Naive thymus-derived CD4-positive, alpha-beta T cell (primary cell): ENCODE results near the gene ITIH6. TPM values are rescaled to one million over a fixed set of nuclear protein-coding genes. Genes with fewer than 3 reads are reported as not detected.

Experiments used
- ATAC-seq: fragments of 150-1000 bp; cut with Tn5 transposase; 2 replicates; pipeline ENCODE4 v1.10.0; 2021; ENCODE audit warnings: mild to moderate bottlenecking, moderate library complexity
- CTCF ChIA-PET: fragments of 350-600 bp; sonication (Branson Sonifier 250); formaldehyde crosslinking; loops from one replicate; lab custom pipeline; 2021; ENCODE audit warnings: antibody characterized with exemption; lab: Charles Lee
- POLR2A ChIA-PET: fragments of 350-600 bp; sonication (Branson Sonifier 250); formaldehyde crosslinking; loops from one replicate; lab custom pipeline; 2021; ENCODE audit warnings: antibody characterized with exemption, inconsistent platforms; lab: Charles Lee
- DNase-seq, 9 donors: peaks; one replicate each; pipeline versions ENCODE4 v3.0.0 to v3.0.0-alpha.2; 2020 to 2022; ENCODE audit warnings: mixed read lengths in 1 of 9
- H3K27ac ChIP-seq: one replicate; pipeline ENCODE4 v1.7.0; 2013; ENCODE audit warnings: mild to moderate bottlenecking, low read depth, low read length, moderate library complexity
- H3K27me3 ChIP-seq, 2 donors: one replicate each; pipeline ENCODE4 v1.7.0; 2013; ENCODE audit warnings: low read length in 2 of 2, mild to moderate bottlenecking in 2 of 2, moderate library complexity in 2 of 2; ENCODE audit not compliant: control insufficient read depth in 2 of 2, insufficient read depth in 2 of 2
- H3K36me3 ChIP-seq, 3 experiments: 1 replicate in 2 of 3; 2 replicates in 1 of 3; pipeline ENCODE4 v1.7.0; 2013; ENCODE audit warnings: low read length in 3 of 3, mild to moderate bottlenecking in 3 of 3, moderate library complexity in 1 of 3; ENCODE audit not compliant: insufficient read depth in 3 of 3, control insufficient read depth in 2 of 3
- H3K4me1 ChIP-seq, 2 donors: one replicate each; pipeline ENCODE4 v1.7.0; 2013; ENCODE audit warnings: low read length in 2 of 2, mild to moderate bottlenecking in 2 of 2, moderate library complexity in 1 of 2; ENCODE audit not compliant: control insufficient read depth in 2 of 2, insufficient read depth in 2 of 2
- H3K4me3 ChIP-seq: 2 replicates; pipeline ENCODE4 v1.7.0; 2013; ENCODE audit warnings: mild to moderate bottlenecking, low read length
- H3K9me3 ChIP-seq, 3 experiments: 1 replicate in 2 of 3; 2 replicates in 1 of 3; pipeline ENCODE4 v1.7.0; 2013; ENCODE audit warnings: low read length in 3 of 3; ENCODE audit not compliant: control insufficient read depth in 2 of 3
- H3K27ac Mint-ChIP-seq, 9 donors: one replicate each; pipeline ENCODE4 v1.8.0; 2020 to 2022; ENCODE audit warnings: mixed read lengths in 9 of 9, mild to moderate bottlenecking in 8 of 9, moderate library complexity in 5 of 9, inconsistent platforms in 2 of 9
- H3K27me3 Mint-ChIP-seq, 5 donors: one replicate each; pipeline ENCODE4 v1.8.0; 2021 to 2022; ENCODE audit warnings: mixed read lengths in 5 of 5, mild to moderate bottlenecking in 1 of 5
- H3K36me3 Mint-ChIP-seq, 5 donors: one replicate each; pipeline ENCODE4 v1.8.0; 2020 to 2022; ENCODE audit warnings: mixed read lengths in 5 of 5, mild to moderate bottlenecking in 3 of 5, inconsistent platforms in 1 of 5
- H3K4me1 Mint-ChIP-seq, 7 donors: one replicate each; pipeline ENCODE4 v1.8.0; 2020 to 2022; ENCODE audit warnings: mixed read lengths in 7 of 7, mild to moderate bottlenecking in 3 of 7, inconsistent platforms in 1 of 7
- H3K4me3 Mint-ChIP-seq, 10 donors: one replicate each; pipeline ENCODE4 v1.8.0; 2020 to 2022; ENCODE audit warnings: mild to moderate bottlenecking in 10 of 10, mixed read lengths in 10 of 10, moderate library complexity in 6 of 10, inconsistent platforms in 2 of 10
- H3K9me3 Mint-ChIP-seq, 11 donors: one replicate each; pipeline ENCODE4 v1.8.0; 2020 to 2022; ENCODE audit warnings: mixed read lengths in 11 of 11, mild to moderate bottlenecking in 4 of 11, inconsistent platforms in 1 of 11, moderate library complexity in 1 of 11
- intact Hi-C, 2 donors: fragments of 100-400 bp; cut with micrococcal nuclease; formaldehyde crosslinking; loops; one replicate each; pipeline ENCODE4 v1.15.1; 2023
- polyA plus RNA-seq, 2 donors: library from polyadenylated mRNA; unstranded; fragments of 300-500 nt; fragmentation: Illumina TruSeq; gene quantifications; one replicate each; pipeline ENCODE4 v1.2.3, GENCODE V29; 2021
- total RNA-seq, 6 experiments: library from RNA in 5 of 6; stranded (reverse) in 5 of 6; gene quantifications; 1 replicate in 5 of 6; 2 replicates in 1 of 6; pipeline ENCODE4 v1.2.3 and lab custom pipeline; 2021 to 2026

The ITIH6 gene
- total and polyA plus RNA-seq, 7 experiments from 2014 or later = not detected

DNA sequence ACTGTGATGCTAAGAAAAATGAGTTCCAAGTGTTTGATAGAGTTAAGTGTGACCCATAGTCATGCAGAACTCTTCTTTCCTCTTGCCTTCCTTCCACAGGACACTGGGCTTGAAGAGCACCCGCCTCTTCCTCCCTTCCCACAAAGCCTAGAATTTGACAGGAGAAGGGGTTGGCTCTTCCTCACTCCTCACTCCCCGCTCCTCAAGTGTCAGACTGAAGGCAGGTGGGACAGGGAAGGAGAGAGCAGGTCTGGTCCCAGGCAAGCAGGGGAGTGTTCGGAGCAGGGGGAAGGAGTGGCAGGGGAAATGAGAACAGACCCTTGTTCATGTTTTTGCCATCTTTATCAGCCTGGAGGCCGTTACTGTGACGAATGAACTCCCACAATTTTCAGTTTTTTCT lies 20.2 kb upstream of the ITIH6 start:
- Mint-ChIP-seq H3K27ac (no peak overlapping the region), H3K4me1 (peaks cover 0 to 6% (median 5%) of the 10 kb centered on the region in 7 donors), H3K9me3 (peaks cover 0 to 2% (median 0%) of the 10 kb centered on the region in 11 donors), H3K36me3 (peaks cover 5 to 16% (median 9%) of the 10 kb centered on the region in 5 donors), H3K27me3 (no peaks in the 10 kb centered on the region), H3K4me3 (no peak overlapping the region)
- no peaks in the 10 kb centered on the region for H3K27me3 ChIP-seq
- H3K27ac ChIP-seq = no peak overlapping the region
- POLR2A ChIA-PET = no interaction called here
- H3K36me3 ChIP-seq = peaks cover 0 to 28% (median 0%) of the 10 kb centered on the region in 3 experiments
- no peak overlapping the region for H3K4me3 ChIP-seq
- intact Hi-C loops = no loop called here
- ATAC-seq (no peak), DNase-seq (no peak)
- CTCF ChIA-PET = interaction anchor here (0.6 kb wide), 1 partner anchor 248 kb away, joined by 4 read pairs; no protein-coding TSS in a partner anchor
- H3K9me3 ChIP-seq = no peaks in the 10 kb centered on the region
- H3K4me1 ChIP-seq = no peaks in the 10 kb centered on the region

DNA sequence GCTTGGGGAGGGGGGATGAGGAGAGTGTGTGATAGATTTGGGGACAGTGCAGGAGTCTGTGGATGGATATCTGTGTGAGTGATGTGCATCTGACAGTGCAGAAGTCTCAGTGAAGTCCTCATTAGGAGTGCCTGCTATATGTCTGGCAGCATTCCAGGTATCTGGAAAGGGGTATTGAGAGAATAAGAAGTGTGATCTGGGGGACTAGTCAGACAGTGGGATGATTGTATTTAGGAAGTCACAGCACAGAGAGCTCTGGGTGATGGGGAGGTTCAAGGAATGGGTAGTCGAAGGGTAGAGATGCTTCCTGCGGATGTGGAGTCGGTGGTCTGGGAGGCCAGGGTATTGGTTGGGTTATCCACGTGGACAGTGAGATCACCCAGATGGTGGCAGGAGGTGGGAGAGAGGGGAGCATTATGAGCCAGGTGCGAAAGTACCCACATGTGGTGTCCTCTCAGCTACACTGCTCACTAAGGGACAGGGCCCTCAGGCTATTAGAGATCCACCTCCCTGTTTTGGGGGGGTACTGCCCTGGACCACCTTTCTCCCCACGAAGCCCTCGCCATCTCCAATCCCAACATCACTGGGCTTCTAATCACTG lies 19.3 kb upstream of the ITIH6 start:
- Histone ChIP-seq H3K4me1 (no peaks in the 10 kb centered on the region), H3K27me3 (no peaks in the 10 kb centered on the region), H3K4me3 (no peak overlapping the region), H3K36me3 (peaks cover 0 to 37% (median 0%) of the 10 kb centered on the region in 3 experiments), H3K9me3 (no peaks in the 10 kb centered on the region), H3K27ac (no peak overlapping the region)
- H3K27ac Mint-ChIP-seq = peak overlapping the region in 2 of 9 donors; percentile 43 to 79
- ChIA-PET CTCF (no interaction called here), POLR2A (no interaction called here)
- peaks cover 5 to 19% (median 9%) of the 10 kb centered on the region in 5 donors for H3K36me3 Mint-ChIP-seq
- H3K4me3 Mint-ChIP-seq = peak overlapping the region in 1 of 10 donors; percentile 3
- DNase-seq (no peak), ATAC-seq (no peak)
- intact Hi-C loops = no loop called here
- H3K27me3 Mint-ChIP-seq = no peaks in the 10 kb centered on the region
- H3K4me1 Mint-ChIP-seq = peaks cover 0 to 6% (median 5%) of the 10 kb centered on the region in 7 donors
- peaks cover 0 to 2% (median 0%) of the 10 kb centered on the region in 11 donors for H3K9me3 Mint-ChIP-seq

DNA sequence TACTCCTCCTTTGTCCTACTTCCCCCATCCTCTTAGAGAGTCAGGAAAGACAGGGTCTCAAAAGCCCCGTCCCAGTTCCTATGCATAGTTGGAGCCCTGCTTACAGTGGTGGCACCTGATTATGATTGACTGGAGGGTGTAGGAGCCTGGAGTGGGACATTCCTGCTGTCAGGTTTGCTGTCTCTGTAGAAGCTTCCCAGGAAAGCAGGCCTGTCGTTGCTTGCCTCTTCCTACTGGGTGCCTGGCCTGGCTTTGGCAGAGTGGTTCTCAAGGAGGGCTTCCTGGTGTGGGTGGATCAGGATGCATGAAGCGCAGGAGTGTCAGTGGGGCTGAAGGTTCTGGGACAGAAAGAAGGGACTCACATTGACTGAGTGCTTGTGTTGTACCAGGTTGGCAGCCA lies 14.3 kb upstream of the ITIH6 start:
- peaks cover 5 to 25% (median 15%) of the 10 kb centered on the region in 7 donors for H3K4me1 Mint-ChIP-seq
- H3K27me3 Mint-ChIP-seq = peaks cover 0 to 8% (median 0%) of the 10 kb centered on the region in 5 donors
- no peak overlapping the region for H3K4me3 Mint-ChIP-seq
- DNase-seq (no peak), ATAC-seq (no peak)
- Histone ChIP-seq H3K36me3 (peaks cover 0 to 58% (median 8%) of the 10 kb centered on the region in 3 experiments), H3K9me3 (no peaks in the 10 kb centered on the region), H3K27me3 (no peaks in the 10 kb centered on the region), H3K4me3 (no peak overlapping the region), H3K4me1 (no peaks in the 10 kb centered on the region), H3K27ac (no peak overlapping the region)
- H3K36me3 Mint-ChIP-seq = peaks cover 11 to 31% (median 16%) of the 10 kb centered on the region in 5 donors
- H3K9me3 Mint-ChIP-seq = peaks cover 0 to 6% (median 0%) of the 10 kb centered on the region in 11 donors
- ChIA-PET POLR2A (no interaction called here), CTCF (interaction anchor here (0.9 kb wide), 1 partner anchor 278 kb away, joined by 3 read pairs; no protein-coding TSS in a partner anchor)
- H3K27ac Mint-ChIP-seq = peak overlapping the region in 1 of 9 donors; percentile 73
- intact Hi-C loops = no loop called here

DNA sequence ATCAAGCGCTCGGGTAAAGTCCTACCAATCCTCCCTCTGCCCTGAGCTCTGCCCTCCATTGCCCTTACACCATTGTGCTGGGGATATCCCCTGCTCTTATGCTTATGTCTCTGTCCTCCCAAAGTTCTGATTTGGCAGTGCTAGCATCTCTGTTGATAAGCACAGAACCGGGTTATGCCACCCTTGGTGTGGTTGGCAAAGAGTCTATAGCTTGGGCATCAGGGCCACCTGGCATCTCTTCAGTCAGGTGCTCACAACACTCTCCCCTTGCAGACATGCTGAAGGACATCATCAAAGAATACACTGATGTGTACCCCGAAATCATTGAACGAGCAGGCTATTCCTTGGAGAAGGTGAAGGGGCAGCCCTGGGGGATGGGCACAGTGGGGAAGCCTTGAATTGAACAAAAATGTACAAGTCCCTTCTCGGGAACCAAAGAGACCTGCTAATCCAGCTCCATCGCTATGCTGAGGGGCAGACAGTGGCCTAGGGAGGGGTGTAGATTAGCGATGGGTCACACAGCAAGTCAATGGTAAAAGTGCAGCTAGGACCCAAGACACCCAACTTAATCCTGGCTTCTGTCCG lies 13.3 kb upstream of the ITIH6 start:
- peak overlapping the region in 2 of 10 donors; percentile 37 to 59 for H3K4me3 Mint-ChIP-seq
- Histone ChIP-seq H3K4me3 (no peak overlapping the region), H3K36me3 (peaks cover 0 to 58% (median 8%) of the 10 kb centered on the region in 3 experiments), H3K27ac (no peak overlapping the region), H3K4me1 (no peaks in the 10 kb centered on the region), H3K9me3 (no peaks in the 10 kb centered on the region), H3K27me3 (no peaks in the 10 kb centered on the region)
- ATAC-seq = no peak
- intact Hi-C loops = no loop called here
- POLR2A ChIA-PET = no interaction called here
- H3K9me3 Mint-ChIP-seq = peaks cover 0 to 5% (median 0%) of the 10 kb centered on the region in 11 donors
- DNase-seq = no peak
- CTCF ChIA-PET = interaction anchor here (0.9 kb wide), 1 partner anchor 277 kb away, joined by 3 read pairs; no protein-coding TSS in a partner anchor
- H3K27ac Mint-ChIP-seq = peak overlapping the region in 3 of 9 donors; percentile 8 to 68 (median 60)
- H3K36me3 Mint-ChIP-seq = peaks cover 10 to 29% (median 16%) of the 10 kb centered on the region in 5 donors
- peaks cover 0 to 13% (median 0%) of the 10 kb centered on the region in 5 donors for H3K27me3 Mint-ChIP-seq
- peaks cover 5 to 27% (median 19%) of the 10 kb centered on the region in 7 donors for H3K4me1 Mint-ChIP-seq

- CTCF ChIA-PET = no interaction called here
These were observed 12.5 kb upstream of the ITIH6 start for GRCh38 chrX:54810532-54810931.

DNA sequence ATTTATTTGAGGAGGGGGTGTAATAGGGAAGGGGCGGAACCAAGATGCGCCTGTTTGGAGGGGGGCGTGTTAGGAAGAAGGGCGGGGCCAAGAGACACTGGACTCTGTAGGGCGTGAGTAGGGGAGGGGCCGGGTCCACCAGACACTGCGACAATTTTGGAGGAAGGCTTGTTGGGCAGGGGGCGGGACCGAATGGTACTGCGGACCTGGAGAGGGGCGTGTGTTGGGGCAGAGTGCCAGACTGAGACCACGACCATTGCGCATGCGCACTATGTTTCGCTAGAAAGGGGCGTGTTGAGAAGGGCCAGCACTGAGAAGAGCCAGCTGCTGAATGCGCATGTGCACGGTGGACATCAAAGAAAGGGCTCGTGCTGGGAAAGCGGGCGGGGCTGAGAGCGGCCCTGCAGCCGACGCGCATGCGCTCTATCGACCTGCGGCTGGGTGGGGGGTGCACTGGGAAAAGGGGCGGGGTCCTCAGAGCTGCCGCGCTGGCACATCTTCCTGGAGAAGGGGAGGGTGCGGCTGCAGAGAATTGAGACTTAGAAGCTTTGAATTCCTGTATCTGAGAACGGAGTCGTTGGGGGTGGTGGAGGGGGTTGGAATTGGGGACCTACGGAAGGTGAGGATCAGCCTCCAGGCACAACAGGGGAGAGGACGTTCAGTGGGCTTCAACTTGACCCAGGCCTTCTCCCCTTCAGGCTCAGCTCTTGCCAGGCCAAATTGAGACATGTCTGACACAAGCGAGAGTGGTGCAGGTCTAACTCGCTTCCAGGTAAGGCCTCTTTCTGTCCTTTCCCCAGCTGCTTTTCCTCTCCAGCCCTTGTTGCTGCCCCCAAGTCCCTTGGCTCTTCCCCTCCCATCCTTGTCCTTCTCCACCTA lies 10.8 kb upstream of the ITIH6 start:
- Mint-ChIP-seq H3K9me3 (peaks cover 0 to 5% (median 0%) of the 10 kb centered on the region in 11 donors), H3K27me3 (peaks cover 0 to 25% (median 0%) of the 10 kb centered on the region in 5 donors), H3K36me3 (peaks cover 3 to 20% (median 7%) of the 10 kb centered on the region in 5 donors), H3K4me1 (peaks cover 5 to 28% (median 19%) of the 10 kb centered on the region in 7 donors), H3K27ac (peak overlapping the region; percentile 93 to 98 (median 96)), H3K4me3 (peak overlapping the region; percentile 90 to 99 (median 96))
- ChIA-PET POLR2A (interaction anchor here (0.6 to 2.7 kb wide), 6 partner anchors 169 to 452 kb away, joined by 3 to 16 read pairs (median 4); partner anchors contain the start of gene APEX2), CTCF (no interaction called here)
- Histone ChIP-seq H3K27me3 (no peaks in the 10 kb centered on the region), H3K9me3 (no peaks in the 10 kb centered on the region), H3K36me3 (peaks cover 0 to 36% (median 8%) of the 10 kb centered on the region in 3 experiments), H3K4me3 (peak overlapping the region; percentile 93), H3K27ac (peak overlapping the region; percentile 89), H3K4me1 (no peaks in the 10 kb centered on the region)
- intact Hi-C loops = loop anchor here (1.0 to 5.0 kb wide), 14 partner anchors 170 to 1753 kb away; partner anchors contain the start of genes APEX2 (in 2 of the 2), FAM120C (in 2 of the 2), RRAGB (in 2 of the 2) and TSR2 (in 2 of the 2)
- DNase-seq = peak; percentile 63 to 90 (median 84)
- ATAC-seq = peak; percentile 84

More at GRCh38 chrX:54810532-54810931, 12.5 kb upstream of the ITIH6 start:
- H3K27me3 ChIP-seq = no peaks in the 10 kb centered on the region
- intact Hi-C loops = no loop called here
- POLR2A ChIA-PET = interaction anchor here (1.2 kb wide), 1 partner anchor 171 kb away, joined by 4 read pairs; no protein-coding TSS in a partner anchor
- H3K27me3 Mint-ChIP-seq = peaks cover 0 to 19% (median 0%) of the 10 kb centered on the region in 5 donors
- no peaks in the 10 kb centered on the region for H3K4me1 ChIP-seq
- no peaks in the 10 kb centered on the region for H3K9me3 ChIP-seq
- H3K9me3 Mint-ChIP-seq = peaks cover 0 to 5% (median 0%) of the 10 kb centered on the region in 11 donors
- H3K4me3 ChIP-seq = no peak overlapping the region
- peaks cover 3 to 21% (median 7%) of the 10 kb centered on the region in 5 donors for H3K36me3 Mint-ChIP-seq
- ATAC-seq = no peak
- no peak for DNase-seq
- peaks cover 0 to 52% (median 8%) of the 10 kb centered on the region in 3 experiments for H3K36me3 ChIP-seq
- no peak overlapping the region for H3K27ac ChIP-seq
- H3K4me1 Mint-ChIP-seq = peaks cover 5 to 27% (median 19%) of the 10 kb centered on the region in 7 donors
- peak overlapping the region in 4 of 9 donors; percentile 1 to 65 (median 24) for H3K27ac Mint-ChIP-seq
- H3K4me3 Mint-ChIP-seq = peak overlapping the region in 2 of 10 donors; percentile 5 to 33
